ENCODE data around the gene DYRK1A. TPM values are rescaled to one million over a fixed set of nuclear protein-coding genes. Genes with fewer than 3 reads are reported as not detected.

Gene DYRK1A
- total and polyA plus RNA-seq, 10 of the 15 experiments (the other 5 are each of a cell fraction or from before 2014, with no cell fraction given) = 2.4 to 68.6 (median 30.7) TPM

- TF ChIP-seq PBX3 (IDR thresholded peaks at IDR 0.05; ENCODE audit: insufficient replicate concordance, low read depth, low read length) (no peak), ETV6 (conservative IDR thresholded peaks at IDR 0.05 in 1 of 2, IDR thresholded peaks at IDR 0.05 in 1 of 2; ENCODE audit: borderline replicate concordance in 1 of 2, low read depth in 1 of 2) (no peak)
These were observed 88.4 kb downstream of the DYRK1A start (continued) for GRCh38 chr21:37454869-37455503.

- peaks cover 2% of the 10 kb centered on the region in 2 experiments; a peak in 2 of 4 replicates for H3K36me3 ChIP-seq (ENCODE audit: control insufficient read depth in 2 of 2, insufficient read depth in 2 of 2, low read length in 1 of 2)
- H3K9me3 ChIP-seq (replicated peaks; ENCODE audit: control insufficient read depth, insufficient read depth, low read length) = no peaks in the 10 kb centered on the region
- peaks cover 71% of the 10 kb centered on the region for H3K79me2 ChIP-seq (ENCODE audit: control insufficient read depth, insufficient read depth, low read length)
- ATAC-seq (no peak), FAIRE-seq (no peak), DNase-seq (ENCODE audit: low read depth, low spot score) (no peak)
- no peak overlapping the region for H3K4me3 ChIP-seq
- no peaks in the 10 kb centered on the region for H3K4me1 ChIP-seq (ENCODE audit: control insufficient read depth, insufficient read depth, low read length)
- no peak overlapping the region for H2AFZ ChIP-seq (ENCODE audit: control insufficient read depth, low read depth, low read length)
- RAD21 ChIA-PET (ENCODE audit: unreplicated experiment) = interaction anchor here (1.3 kb wide), 1 partner anchor 85 kb away, joined by 3 read pairs; no protein-coding TSS in a partner anchor
- POLR2A ChIA-PET = no interaction called here
- no TSS peak for BruUV-seq (replicated peaks)
- intact Hi-C loops (cut with micrococcal nuclease; ENCODE audit: unreplicated experiment) (no loop called here), in situ Hi-C loops (cut with MboI) (no loop called here)
- no peaks in the 10 kb centered on the region for H3K27me3 ChIP-seq (replicated peaks in 1 of 2; ENCODE audit: control insufficient read depth in 2 of 2, insufficient read depth in 2 of 2, low read length in 1 of 2)
- SMC1A ChIA-PET (ENCODE audit: uncharacterized antibody, unreplicated experiment) = interaction anchor here (1.0 kb wide), 1 partner anchor 10 kb away, joined by 3 read pairs; no protein-coding TSS in a partner anchor
- WGBS (ENCODE audit: insufficient coverage, insufficient replicate concordance, low lambda C conversion rate, missing lambda C conversion rate) = 61% methylated on average over 7 of the region's 7 CpGs
- H3K27ac ChIP-seq (ENCODE audit: control insufficient read depth, insufficient read depth) = peak overlapping the region; percentile 11; the same call in 1 of the 2 replicates
- no peak overlapping the region for H3K4me2 ChIP-seq (ENCODE audit: control insufficient read depth, insufficient read depth)
- TF ChIP-seq ATF2 (IDR thresholded peaks at IDR 0.05; ENCODE audit: low read length) = no peak
- no peak for TF ChIP-seq SUPT20H (IDR thresholded peaks at IDR 0.05; ENCODE audit: borderline replicate concordance, control insufficient read depth, low read depth, low read length)
- no peak for TF ChIP-seq HSF1 (IDR thresholded peaks at IDR 0.05; ENCODE audit: low read depth, low read length)
- TF ChIP-seq BCLAF1 (IDR thresholded peaks at IDR 0.05) = no peak
- TF ChIP-seq IKZF1 (conservative IDR thresholded peaks at IDR 0.05) = no peak
- TF ChIP-seq ETV6 (conservative IDR thresholded peaks at IDR 0.05 in 1 of 2, IDR thresholded peaks at IDR 0.05 in 1 of 2; ENCODE audit: borderline replicate concordance in 1 of 2, low read depth in 1 of 2) = no peak
- no peak for TF ChIP-seq EP300 (IDR thresholded peaks at IDR 0.05; ENCODE audit: borderline replicate concordance in 1 of 2, control insufficient read depth in 1 of 2, low read depth in 2 of 2, low read length in 2 of 2)
- no peaks in the 10 kb centered on the region for H4K20me1 ChIP-seq (ENCODE audit: control insufficient read depth, insufficient read depth)
- H3K9ac ChIP-seq (ENCODE audit: control insufficient read depth, insufficient read depth, low read length) = no peak overlapping the region
- CTCF ChIA-PET = interaction anchor here (1.3 to 1.5 kb wide), 2 partner anchors 27 to 81 kb away, joined by 4 read pairs; no protein-coding TSS in a partner anchor
These were observed 88.9 kb downstream of the DYRK1A start for GRCh38 chr21:37455504-37455911.

Measured in GM12878 (cell line).